ENCODE data around the gene SLC44A3. TPM values are rescaled to one million over a fixed set of nuclear protein-coding genes. Genes with fewer than 3 reads are reported as not detected.

Gene SLC44A3
- total RNA-seq, 3 donors from 2014 or later, result 2.1 to 12.6 (median 10.5) TPM

DNA sequence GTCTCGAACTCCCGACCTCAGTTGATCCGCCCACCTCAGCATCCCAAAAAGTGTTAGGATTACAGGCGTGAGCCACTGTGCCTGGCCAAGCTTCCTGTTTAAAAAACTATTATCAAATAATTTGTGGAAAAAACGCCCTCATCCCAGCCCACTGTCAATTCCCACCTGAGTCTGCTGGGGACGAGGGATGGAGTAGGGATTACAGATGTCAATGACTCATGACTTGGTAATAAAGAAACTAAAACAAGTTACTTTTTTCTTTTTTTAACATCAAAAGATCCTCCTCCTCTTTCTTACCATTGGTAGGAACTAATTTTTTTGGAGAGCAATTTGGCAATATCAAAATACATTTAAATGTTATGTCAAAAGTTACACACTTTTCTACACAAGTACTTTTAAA lies 97.1 kb downstream of the SLC44A3 start:
- Histone ChIP-seq H3K9me3 (no peaks in the 10 kb centered on the region), H3K27me3 (no peaks in the 10 kb centered on the region), H3K27ac (no peak overlapping the region), H3K36me3 (no peaks in the 10 kb centered on the region), H3K4me3 (no peak overlapping the region), H3K4me1 (peaks cover 7 to 18% of the 10 kb centered on the region in 2 donors)
- intact Hi-C loops (cut with DNase I; ENCODE audit: low total_unique reads), result no loop called here
- no peak for DNase-seq (ENCODE audit: low spot score in 2 of 2)
- no peak for TF ChIP-seq POLR2A (IDR thresholded peaks at IDR 0.05)
- no peak for TF ChIP-seq POLR2AphosphoS5 (IDR thresholded peaks at IDR 0.05)
- TF ChIP-seq, protein P1, sequence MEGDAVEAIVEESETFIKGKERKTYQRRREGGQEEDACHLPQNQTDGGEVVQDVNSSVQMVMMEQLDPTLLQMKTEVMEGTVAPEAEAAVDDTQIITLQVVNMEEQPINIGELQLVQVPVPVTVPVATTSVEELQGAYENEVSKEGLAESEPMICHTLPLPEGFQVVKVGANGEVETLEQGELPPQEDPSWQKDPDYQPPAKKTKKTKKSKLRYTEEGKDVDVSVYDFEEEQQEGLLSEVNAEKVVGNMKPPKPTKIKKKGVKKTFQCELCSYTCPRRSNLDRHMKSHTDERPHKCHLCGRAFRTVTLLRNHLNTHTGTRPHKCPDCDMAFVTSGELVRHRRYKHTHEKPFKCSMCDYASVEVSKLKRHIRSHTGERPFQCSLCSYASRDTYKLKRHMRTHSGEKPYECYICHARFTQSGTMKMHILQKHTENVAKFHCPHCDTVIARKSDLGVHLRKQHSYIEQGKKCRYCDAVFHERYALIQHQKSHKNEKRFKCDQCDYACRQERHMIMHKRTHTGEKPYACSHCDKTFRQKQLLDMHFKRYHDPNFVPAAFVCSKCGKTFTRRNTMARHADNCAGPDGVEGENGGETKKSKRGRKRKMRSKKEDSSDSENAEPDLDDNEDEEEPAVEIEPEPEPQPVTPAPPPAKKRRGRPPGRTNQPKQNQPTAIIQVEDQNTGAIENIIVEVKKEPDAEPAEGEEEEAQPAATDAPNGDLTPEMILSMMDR (IDR thresholded peaks at IDR 0.05), result no peak

DNA sequence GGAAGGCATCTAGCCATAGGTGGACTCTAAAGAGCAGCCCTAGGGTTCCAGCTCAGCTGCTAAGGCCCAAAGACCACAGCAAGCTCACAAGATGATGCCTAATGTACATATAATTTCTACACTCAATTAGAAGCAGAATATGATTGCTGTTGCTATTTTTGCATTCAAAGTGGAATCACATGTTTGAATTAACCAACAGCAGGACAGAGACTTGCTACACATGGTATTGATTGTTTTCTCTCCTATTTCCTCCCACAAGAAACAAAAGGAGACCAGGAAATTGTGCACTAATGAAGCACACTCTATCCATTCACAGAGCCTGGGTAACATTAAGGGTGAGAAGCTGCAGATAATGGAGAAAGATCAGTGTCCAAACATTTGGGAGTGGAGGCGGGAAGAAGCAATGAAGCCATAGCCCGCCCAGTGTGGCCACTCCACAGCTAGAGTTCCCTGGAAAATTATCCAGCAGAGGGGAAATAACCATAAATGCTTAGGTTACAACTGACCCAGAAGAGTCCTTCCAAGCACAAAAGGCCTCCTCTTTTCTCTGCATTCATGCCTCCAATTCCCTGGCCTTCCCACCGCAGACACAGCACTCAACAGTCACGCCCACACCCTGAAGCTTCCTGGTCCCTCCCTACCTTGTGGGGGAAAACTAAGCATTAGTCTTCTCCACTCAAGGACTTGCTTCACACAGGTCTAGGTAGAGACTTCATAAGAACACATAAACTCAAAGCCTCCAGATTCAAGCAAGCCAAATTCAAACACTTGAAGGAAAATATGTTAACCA lies 99.3 kb downstream of the SLC44A3 start:
- TF ChIP-seq, protein P1 (IDR thresholded peaks at IDR 0.05), result no peak
- TF ChIP-seq POLR2A (IDR thresholded peaks at IDR 0.05) (no peak), POLR2AphosphoS5 (IDR thresholded peaks at IDR 0.05) (no peak)
- H3K27ac ChIP-seq, result peak overlapping the region; percentile 58 to 62
- no peak for DNase-seq (ENCODE audit: low spot score in 2 of 2)
- peak overlapping the region in 1 of 3 donors; percentile 47 for H3K4me3 ChIP-seq
- intact Hi-C loops (cut with DNase I; ENCODE audit: low total_unique reads), result loop anchor here (10.0 kb wide), 1 partner anchor 55 kb away; no protein-coding TSS in a partner anchor
- peaks cover 12 to 18% of the 10 kb centered on the region in 2 donors for H3K4me1 ChIP-seq
- no peaks in the 10 kb centered on the region for H3K36me3 ChIP-seq
- no peaks in the 10 kb centered on the region for H3K9me3 ChIP-seq
- H3K27me3 ChIP-seq, result no peaks in the 10 kb centered on the region

DNA sequence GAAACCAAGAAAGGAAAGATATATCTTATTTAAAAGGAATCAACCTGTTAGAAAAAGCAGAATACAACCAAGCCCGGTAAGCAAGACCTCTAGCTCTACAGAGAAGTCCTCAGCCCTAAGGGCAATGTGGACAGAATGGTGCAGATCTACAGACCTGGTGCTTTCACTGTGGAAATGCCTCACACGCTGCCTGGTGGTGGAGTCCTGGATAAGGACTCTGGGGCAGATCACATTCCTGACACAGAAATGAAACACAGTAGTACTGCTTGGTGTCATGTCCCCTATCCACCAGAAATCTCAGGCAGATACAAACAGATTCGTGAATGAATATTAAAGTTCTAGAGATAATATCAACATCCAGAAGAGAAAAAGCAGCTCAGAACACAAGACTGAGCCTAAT lies 99.9 kb downstream of the SLC44A3 start:
- peaks cover 12 to 18% of the 10 kb centered on the region in 2 donors for H3K4me1 ChIP-seq
- no peaks in the 10 kb centered on the region for H3K9me3 ChIP-seq
- DNase-seq (ENCODE audit: low spot score in 2 of 2), result no peak
- intact Hi-C loops (cut with DNase I; ENCODE audit: low total_unique reads), result loop anchor here (10.0 kb wide), 1 partner anchor 55 kb away; no protein-coding TSS in a partner anchor
- peak overlapping the region; percentile 58 to 62 for H3K27ac ChIP-seq
- H3K4me3 ChIP-seq, result peak overlapping the region in 1 of 3 donors; percentile 47
- TF ChIP-seq POLR2A (IDR thresholded peaks at IDR 0.05), result no peak
- TF ChIP-seq, protein P1 (IDR thresholded peaks at IDR 0.05), result no peak
- TF ChIP-seq POLR2AphosphoS5 (IDR thresholded peaks at IDR 0.05), result no peak
- no peaks in the 10 kb centered on the region for H3K27me3 ChIP-seq
- H3K36me3 ChIP-seq, result no peaks in the 10 kb centered on the region

DNA sequence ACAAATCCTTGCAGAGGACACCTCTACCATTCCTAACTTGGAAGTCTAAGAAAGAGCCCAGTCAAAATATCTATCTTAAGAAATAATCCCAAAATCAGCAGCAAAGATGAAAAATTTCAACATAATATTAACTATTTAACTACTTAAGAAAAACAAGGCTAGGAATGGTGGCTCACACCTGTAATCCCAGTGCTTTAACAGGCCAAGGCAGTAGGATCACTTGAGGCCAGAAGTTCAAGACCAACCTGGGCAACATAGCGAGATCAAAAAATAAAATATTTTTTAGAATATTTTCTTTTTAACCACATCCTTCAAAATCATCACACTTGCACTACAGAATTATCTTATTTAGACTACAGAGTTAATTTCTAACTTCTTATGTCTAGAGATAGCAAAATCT lies 101.8 kb downstream of the SLC44A3 start:
- TF ChIP-seq POLR2A (IDR thresholded peaks at IDR 0.05) (no peak), POLR2AphosphoS5 (IDR thresholded peaks at IDR 0.05) (no peak)
- TF ChIP-seq, protein P1 (IDR thresholded peaks at IDR 0.05), result no peak
- H3K36me3 ChIP-seq, result no peaks in the 10 kb centered on the region
- peak overlapping the region in 1 of 3 donors; percentile 20 for H3K4me3 ChIP-seq

DNA sequence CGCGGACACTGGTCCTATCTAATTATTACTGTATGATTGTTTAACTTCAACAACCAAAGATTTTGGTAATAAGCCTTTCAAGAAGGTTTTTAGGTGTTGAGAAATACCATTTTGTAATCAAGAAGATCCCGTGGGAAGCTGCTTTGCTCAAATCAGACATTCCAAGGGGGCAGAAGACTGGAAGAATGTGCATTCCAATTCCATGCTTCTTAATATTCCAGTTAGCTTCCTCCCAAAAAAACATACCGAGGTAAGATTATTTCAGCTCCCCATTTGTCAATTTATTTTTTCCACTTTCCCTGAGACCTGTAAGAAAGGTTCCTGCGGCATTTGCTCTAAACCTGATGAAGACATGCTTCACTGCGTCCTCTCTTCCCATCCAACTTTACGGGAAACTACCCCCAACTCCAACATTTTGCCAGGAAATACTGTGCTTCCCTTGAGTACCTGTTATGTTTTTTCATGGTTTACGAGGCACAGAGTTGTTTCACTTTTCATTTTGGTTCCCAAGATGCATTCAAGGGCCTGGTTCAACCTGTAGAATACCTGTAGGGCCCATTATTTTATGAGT lies 102.7 kb downstream of the SLC44A3 start:
- TF ChIP-seq POLR2A (IDR thresholded peaks at IDR 0.05), result no peak
- TF ChIP-seq POLR2AphosphoS5 (IDR thresholded peaks at IDR 0.05), result no peak
- TF ChIP-seq, protein P1 (IDR thresholded peaks at IDR 0.05), result no peak
- no peak for DNase-seq (ENCODE audit: low spot score in 2 of 2)
- intact Hi-C loops (cut with DNase I; ENCODE audit: low total_unique reads), result loop anchor here (10.0 kb wide), 1 partner anchor 58 kb away; no protein-coding TSS in a partner anchor
- H3K27ac ChIP-seq, result peak overlapping the region; percentile 41 to 96
- H3K4me3 ChIP-seq, result peak overlapping the region; percentile 15 to 49 (median 22)
- H3K27me3 ChIP-seq, result no peaks in the 10 kb centered on the region
- peaks cover 12 to 18% of the 10 kb centered on the region in 2 donors for H3K4me1 ChIP-seq
- no peaks in the 10 kb centered on the region for H3K9me3 ChIP-seq
- H3K36me3 ChIP-seq, result no peaks in the 10 kb centered on the region

More for the DNA sequence above, 101.8 kb downstream of the SLC44A3 start:
- no peaks in the 10 kb centered on the region for H3K27me3 ChIP-seq
- H3K9me3 ChIP-seq, result no peaks in the 10 kb centered on the region
- H3K4me1 ChIP-seq, result peaks cover 12 to 18% of the 10 kb centered on the region in 2 donors
- no peak for DNase-seq (ENCODE audit: low spot score in 2 of 2)
- intact Hi-C loops (cut with DNase I; ENCODE audit: low total_unique reads), result loop anchor here (10.0 kb wide), 1 partner anchor 57 kb away; no protein-coding TSS in a partner anchor
- H3K27ac ChIP-seq, result peak overlapping the region; percentile 49 to 96
